Spleen (tissue), 11 donors: ENCODE data around the gene FAM120AOS. TPM values are rescaled to one million over a fixed set of nuclear protein-coding genes. Genes with fewer than 3 reads are reported as not detected.

Experiments used
- DNase-seq: peaks from one replicate; pipeline ENCODE4 v3.0.0-alpha.2; 2020
- H3K27ac ChIP-seq, 8 donors: fragments of 200-600 bp; sonication (generic) in 7 of 8; 1 replicate in 4 of 8; 2 replicates in 4 of 8; pipeline versions ENCODE4 v1.5.0 to v1.8.0; 2016 to 2021; ENCODE audit warnings: inconsistent platforms in 4 of 8, mild to moderate bottlenecking in 4 of 8, moderate library complexity in 1 of 8
- H3K27me3 ChIP-seq, 7 donors: fragments of 200-600 bp; sonication (generic) in 6 of 7; replicated peaks in 1 of 7; 1 replicate in 4 of 7; 2 replicates in 3 of 7; pipeline versions ENCODE4 v1.5.0 to v1.8.0; 2016 to 2021; ENCODE audit warnings: inconsistent platforms in 3 of 7, mild to moderate bottlenecking in 1 of 7
- H3K36me3 ChIP-seq, 6 donors: fragments of 200-600 bp; sonication (generic) in 5 of 6; 1 replicate in 4 of 6; 2 replicates in 2 of 6; pipeline versions ENCODE4 v1.5.0 to v1.8.0; 2016 to 2021; ENCODE audit warnings: inconsistent platforms in 2 of 6
- H3K4me1 ChIP-seq, 6 donors: fragments of 200-600 bp; sonication (generic) in 5 of 6; 1 replicate in 3 of 6; 2 replicates in 3 of 6; pipeline versions ENCODE4 v1.5.0 to v1.8.0; 2016 to 2021; ENCODE audit warnings: inconsistent platforms in 3 of 6
- H3K4me3 ChIP-seq, 8 donors: fragments of 200-600 bp; sonication (generic) in 7 of 8; 1 replicate in 4 of 8; 2 replicates in 4 of 8; pipeline versions ENCODE4 v1.5.0 to v1.8.0; 2016 to 2021; ENCODE audit warnings: inconsistent platforms in 4 of 8, mild to moderate bottlenecking in 4 of 8, moderate library complexity in 2 of 8
- H3K9me3 ChIP-seq, 8 donors: fragments of 200-600 bp; sonication (generic) in 7 of 8; 1 replicate in 4 of 8; 2 replicates in 4 of 8; pipeline versions ENCODE4 v1.5.0 to v1.8.0; 2016 to 2021; ENCODE audit warnings: inconsistent platforms in 4 of 8
- POLR2A ChIP-seq, 3 donors: fragments of 450-650 bp; IDR thresholded peaks; one replicate each; pipeline ENCODE4 v1.5.1; 2017; ENCODE audit warnings: antibody characterized with exemption in 3 of 3, mild to moderate bottlenecking in 1 of 3
- POLR2AphosphoS5 ChIP-seq, 3 donors: sonication (generic); formaldehyde crosslinking; IDR thresholded peaks; one replicate each; pipeline ENCODE4 v1.5.1; 2017; ENCODE audit warnings: antibody characterized with exemption in 3 of 3
- WGBS, 5 donors: extraction: QIAGEN DNeasy Blood & Tissue Kit in 3 of 5; methylation state at CpG; one replicate each; pipeline versions ENCODE4 v1.1.5 to v1.1.7; 2013 to 2018; 5-methylcytosine and 5-hydroxymethylcytosine counted together
- intact Hi-C: fragments of 100-400 bp; cut with DNase I; formaldehyde crosslinking; loops from one replicate; pipeline ENCODE4 v1.15.0; 2023; ENCODE audit warnings: low total_unique reads
- polyA plus RNA-seq, 3 donors: library from polyadenylated mRNA; stranded (reverse); fragments of 200-250 nt; gene quantifications; one replicate each; pipeline ENCODE4 v1.2.1, GENCODE V29; 2013
- small RNA-seq, 4 donors: library from RNA; depleted of rRNA; stranded (forward); fragments of <200 nt; gene quantifications; one replicate each; pipeline ENCODE3, GENCODE V24; 2016
- total RNA-seq, 7 donors: library from RNA; depleted of rRNA in 3 of 7; stranded (reverse); fragments of >200 nt in 3 of 7; fragmentation: NEBNext Ultra II Directional in 4 of 7; extraction: Animal tissue kit (Norgen Biotek cat#: 25700) in 4 of 7; gene quantifications; one replicate each; pipeline versions ENCODE4 v1.1.0 to v1.2.1, GENCODE V29; 2016 to 2021
- TF ChIP-seq, protein P1 (sequence below), 11 experiments: fragments of 200-600 bp in 7 of 11; fragments of 450-650 bp in 4 of 11; sonication (generic) in 4 of 11; IDR thresholded peaks in 8 of 11; conservative IDR thresholded peaks in 3 of 11; 1 replicate in 7 of 11; 2 replicates in 4 of 11; pipeline versions ENCODE4 v1.4.0 to v1.8.0; 2016 to 2021; ENCODE audit warnings: antibody characterized with exemption in 11 of 11, inconsistent platforms in 4 of 11, mild to moderate bottlenecking in 1 of 11
- donor health status: healthy with polysubstance abuse.
- donor health status: DM: no; HTN: no; CAD: no; lungs with moderate emphysema.
- donor health status: DM: no; HTN: no; CAD: no.
- donor health status: Bipolar disorder and iron deficiency.
- donor health status: healthy.
- donor health status: DM: no; HTN: no; CAD: no.
- donor health status: DM: yes; HTN: yes; CAD: no.

Gene FAM120AOS
- total and polyA plus RNA-seq, 10 donors, result 20.6 to 46.8 (median 36.2) TPM

DNA sequence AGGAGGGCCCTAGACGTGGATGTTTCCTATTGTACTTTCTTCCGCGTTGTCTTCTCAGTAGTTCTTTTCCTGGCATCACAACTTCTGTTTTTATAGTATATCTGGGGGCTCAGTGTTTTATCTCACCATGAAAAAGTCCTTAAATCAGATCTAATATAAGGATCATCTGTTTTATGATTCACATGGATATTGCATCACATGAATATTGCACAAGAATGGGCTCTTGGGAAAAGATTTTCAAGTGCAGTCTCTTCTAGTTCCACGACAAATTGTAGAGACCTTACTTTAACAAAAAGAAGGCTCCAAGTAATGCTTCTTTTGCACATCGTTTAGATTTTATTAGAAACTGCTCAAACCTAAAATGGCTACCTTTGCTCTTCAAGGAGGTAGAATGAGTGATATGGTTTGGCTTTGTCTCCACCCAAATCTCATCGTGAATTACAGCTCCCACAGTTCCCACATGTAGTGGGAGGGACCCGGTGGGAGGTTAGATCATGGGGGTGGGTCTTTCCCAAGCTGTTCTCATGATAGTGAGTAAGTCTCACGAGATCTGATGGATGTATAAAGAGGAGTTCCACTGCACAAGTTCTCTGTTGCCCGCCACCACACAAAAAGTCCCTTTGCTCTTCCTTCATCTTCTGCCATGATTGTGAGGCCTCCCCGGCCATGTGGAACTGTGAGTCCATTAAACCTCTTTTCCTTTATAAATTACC is 55.6 kb downstream of the FAM120AOS start:
- intact Hi-C loops, result no loop called here
- Histone ChIP-seq H3K9me3 (no peaks in the 10 kb centered on the region), H3K36me3 (no peaks in the 10 kb centered on the region), H3K4me1 (no peaks in the 10 kb centered on the region), H3K27ac (no peak overlapping the region), H3K4me3 (no peak overlapping the region), H3K27me3 (no peaks in the 10 kb centered on the region)
- DNase-seq, result no peak
- TF ChIP-seq, protein P1, sequence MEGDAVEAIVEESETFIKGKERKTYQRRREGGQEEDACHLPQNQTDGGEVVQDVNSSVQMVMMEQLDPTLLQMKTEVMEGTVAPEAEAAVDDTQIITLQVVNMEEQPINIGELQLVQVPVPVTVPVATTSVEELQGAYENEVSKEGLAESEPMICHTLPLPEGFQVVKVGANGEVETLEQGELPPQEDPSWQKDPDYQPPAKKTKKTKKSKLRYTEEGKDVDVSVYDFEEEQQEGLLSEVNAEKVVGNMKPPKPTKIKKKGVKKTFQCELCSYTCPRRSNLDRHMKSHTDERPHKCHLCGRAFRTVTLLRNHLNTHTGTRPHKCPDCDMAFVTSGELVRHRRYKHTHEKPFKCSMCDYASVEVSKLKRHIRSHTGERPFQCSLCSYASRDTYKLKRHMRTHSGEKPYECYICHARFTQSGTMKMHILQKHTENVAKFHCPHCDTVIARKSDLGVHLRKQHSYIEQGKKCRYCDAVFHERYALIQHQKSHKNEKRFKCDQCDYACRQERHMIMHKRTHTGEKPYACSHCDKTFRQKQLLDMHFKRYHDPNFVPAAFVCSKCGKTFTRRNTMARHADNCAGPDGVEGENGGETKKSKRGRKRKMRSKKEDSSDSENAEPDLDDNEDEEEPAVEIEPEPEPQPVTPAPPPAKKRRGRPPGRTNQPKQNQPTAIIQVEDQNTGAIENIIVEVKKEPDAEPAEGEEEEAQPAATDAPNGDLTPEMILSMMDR (IDR thresholded peaks at IDR 0.05 in 8 of 11, conservative IDR thresholded peaks at IDR 0.05 in 3 of 11), result no peak
- TF ChIP-seq POLR2AphosphoS5 (IDR thresholded peaks at IDR 0.05) (no peak), POLR2A (IDR thresholded peaks at IDR 0.05) (no peak)
- 60 to 77% (median 70%) methylated on average over 10 of the region's 10 CpGs for WGBS, 5 donors

Small RNA genes within 50 kb of the gene (small RNA-seq; reads per million reads assigned to genes)
- gene RF00019, result 0 reads per million in 4 donors

Other genes starting within 250 kb of the FAM120AOS start
- gene FAM120A, start 1.9 kb downstream of the FAM120AOS start, total RNA-seq, result 100 to 1,000 TPM in 5 of 7 donors, 10 to 100 TPM in 2; 96.7 to 116 (median 108) TPM
- gene FAM120A, start 1.9 kb downstream of the FAM120AOS start, polyA plus RNA-seq, result 10 to 100 TPM; 33.0 to 45.8 (median 36.7) TPM
- gene PHF2, start 123.0 kb upstream of the FAM120AOS start, total RNA-seq, result 10 to 100 TPM; 27.6 to 46.2 (median 32.6) TPM
- 10 to 100 TPM; 11.2 to 23.1 (median 13.7) TPM for gene PHF2, start 123.0 kb upstream of the FAM120AOS start, polyA plus RNA-seq